Temporal lobe (tissue), 1 donor: ENCODE measurements around the gene TP53AIP1. TPM values are rescaled to one million over a fixed set of nuclear protein-coding genes. Genes with fewer than 3 reads are reported as not detected.

Experiments used
- total RNA-seq: library from RNA; depleted of rRNA; stranded (reverse); fragments of >200 nt; gene quantifications from one replicate; pipeline ENCODE4 v1.2.3, GENCODE V29; 2014

Gene TP53AIP1
- total RNA-seq, 1 donor from 2014 or later: 0.25 TPM

Other genes with a start within 250 kb of the TP53AIP1 start
- 3.0 TPM for gene FLI1, start 248.8 kb downstream of the TP53AIP1 start, total RNA-seq
- gene KCNJ1, start 75.6 kb downstream of the TP53AIP1 start, total RNA-seq: not detected
- 0.49 TPM for gene KCNJ5, start 51.5 kb downstream of the TP53AIP1 start, total RNA-seq
- 77.4 TPM for gene ARHGAP32, start 249.5 kb upstream of the TP53AIP1 start, total RNA-seq